ENCODE data around the gene PROB1.

DNA sequence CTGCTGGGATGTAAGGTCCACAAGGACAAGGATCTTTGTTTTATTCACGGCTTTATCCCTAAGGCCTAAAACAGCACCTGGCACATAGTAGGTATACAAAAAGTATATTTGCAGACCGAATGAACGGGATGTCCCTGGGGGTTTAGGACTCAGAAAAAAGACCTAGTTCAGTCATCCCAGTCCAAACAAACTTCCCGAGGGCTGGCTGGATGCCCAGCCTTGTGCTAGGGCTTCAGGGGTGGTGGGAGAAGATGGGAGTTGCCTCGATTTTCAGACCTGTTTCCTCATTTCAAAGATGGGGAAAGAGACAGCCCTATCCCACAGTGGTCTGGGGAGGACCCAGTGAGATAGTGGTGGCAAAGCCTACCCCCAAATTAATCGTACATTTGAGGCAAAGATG lies 3.0 kb upstream of the PROB1 start:
- TF ChIP-seq CTCF (conservative IDR thresholded peaks at IDR 0.05): no peak
- no peak for TF ChIP-seq ZFX (IDR thresholded peaks at IDR 0.05)

Measured in C4-2B (cell line).